ENCODE results near the gene HTR6.

The HTR6 gene

DNA sequence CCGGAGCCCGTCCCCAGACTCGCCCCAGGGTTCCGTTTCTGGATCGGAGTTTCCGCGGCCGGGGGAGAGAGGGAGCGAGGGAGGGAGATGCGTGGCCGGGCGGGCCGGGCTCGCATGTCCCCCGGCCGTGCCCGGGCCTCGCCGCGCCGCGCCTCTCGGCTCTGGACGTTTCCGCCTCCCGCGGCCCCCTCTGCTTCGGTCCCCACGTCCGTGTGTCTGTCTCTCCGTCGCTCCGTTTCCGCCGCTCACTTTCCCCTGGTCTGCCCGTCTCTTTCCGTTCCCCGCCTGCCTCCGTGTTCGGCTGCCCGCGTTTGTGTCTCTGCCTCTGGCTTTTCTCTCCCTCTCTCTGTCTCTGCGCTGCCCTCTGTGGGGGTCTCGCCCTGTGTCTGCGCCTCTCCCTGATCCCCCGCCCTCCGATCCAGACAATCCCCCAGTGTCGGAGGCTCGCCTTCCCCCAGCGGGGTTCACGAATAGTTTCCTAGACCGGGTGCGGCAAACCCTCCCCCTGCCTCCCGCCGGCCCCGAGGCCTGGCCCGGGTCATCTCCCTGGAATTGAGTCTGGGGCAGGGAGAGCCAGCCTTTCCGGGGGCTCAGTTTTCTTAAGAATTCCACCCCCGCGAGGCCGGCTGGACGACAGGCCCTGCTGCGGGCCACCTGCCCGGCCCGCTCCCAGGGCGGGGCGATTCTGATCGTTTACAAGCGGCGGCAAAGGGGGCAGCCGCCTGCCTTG lies 19.8 kb upstream of the HTR6 start:
- ATAC-seq (peak; percentile 48), DNase-seq (peak; percentile 64)
- Mint-ChIP-seq H3K27ac (peak overlapping the region; percentile 88), H3K4me3 (peak overlapping the region; percentile 96), H3K4me1 (peaks cover 32% of the 10 kb centered on the region), H3K27me3 (peaks cover 23% of the 10 kb centered on the region), H3K9me3 (no peaks in the 10 kb centered on the region), H3K36me3 (ENCODE audit: low read depth) (peaks cover 2% of the 10 kb centered on the region)

DNA sequence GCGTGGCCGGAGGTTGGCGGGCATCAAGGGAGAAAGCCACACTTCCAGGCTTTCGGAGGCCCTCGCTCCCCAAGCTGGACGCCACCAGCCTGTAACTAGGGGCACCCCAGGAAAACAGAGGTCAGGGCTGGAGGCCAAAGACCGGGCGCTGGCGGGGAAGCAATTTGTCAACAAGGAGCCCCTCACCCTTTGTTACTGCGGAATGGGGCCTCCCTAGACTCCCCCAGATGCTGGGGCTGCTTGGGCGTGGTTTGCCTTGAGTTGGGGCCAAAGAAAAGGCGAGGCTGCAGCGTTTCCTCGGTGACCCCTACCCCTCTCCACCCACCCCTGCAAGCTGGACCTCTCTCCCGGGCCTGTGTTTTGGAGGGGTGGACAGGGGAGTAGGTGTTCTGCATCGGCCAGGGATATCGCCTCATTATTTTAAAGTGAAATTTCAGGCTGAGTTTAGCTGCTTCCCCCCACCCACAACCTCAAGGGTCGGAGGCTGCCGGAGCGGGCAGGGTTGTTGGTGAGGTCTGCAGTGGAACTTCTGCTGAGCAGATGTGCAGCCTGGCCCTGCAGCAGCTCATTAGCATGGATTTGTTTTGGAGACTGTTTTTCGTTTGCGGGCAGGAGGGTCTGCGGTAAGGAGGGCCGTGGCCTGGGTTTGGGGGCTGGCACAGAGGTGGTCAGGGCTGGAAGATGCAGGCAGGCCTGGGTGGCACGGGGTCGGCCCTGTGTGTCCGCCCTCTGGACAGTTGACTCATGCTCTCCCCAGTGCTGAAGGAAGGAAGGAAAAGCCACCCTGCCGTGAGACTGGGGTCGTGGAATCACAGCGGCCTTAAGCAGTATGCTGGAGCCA lies 19.0 kb upstream of the HTR6 start:
- peaks cover 23% of the 10 kb centered on the region for H3K27me3 Mint-ChIP-seq
- H3K9me3 Mint-ChIP-seq: no peaks in the 10 kb centered on the region
- peaks cover 2% of the 10 kb centered on the region for H3K36me3 Mint-ChIP-seq (ENCODE audit: low read depth)
- H3K4me1 Mint-ChIP-seq: peaks cover 40% of the 10 kb centered on the region
- H3K27ac Mint-ChIP-seq: no peak overlapping the region
- ATAC-seq: no peak
- H3K4me3 Mint-ChIP-seq: peak overlapping the region; percentile 96
- DNase-seq: no peak

DNA sequence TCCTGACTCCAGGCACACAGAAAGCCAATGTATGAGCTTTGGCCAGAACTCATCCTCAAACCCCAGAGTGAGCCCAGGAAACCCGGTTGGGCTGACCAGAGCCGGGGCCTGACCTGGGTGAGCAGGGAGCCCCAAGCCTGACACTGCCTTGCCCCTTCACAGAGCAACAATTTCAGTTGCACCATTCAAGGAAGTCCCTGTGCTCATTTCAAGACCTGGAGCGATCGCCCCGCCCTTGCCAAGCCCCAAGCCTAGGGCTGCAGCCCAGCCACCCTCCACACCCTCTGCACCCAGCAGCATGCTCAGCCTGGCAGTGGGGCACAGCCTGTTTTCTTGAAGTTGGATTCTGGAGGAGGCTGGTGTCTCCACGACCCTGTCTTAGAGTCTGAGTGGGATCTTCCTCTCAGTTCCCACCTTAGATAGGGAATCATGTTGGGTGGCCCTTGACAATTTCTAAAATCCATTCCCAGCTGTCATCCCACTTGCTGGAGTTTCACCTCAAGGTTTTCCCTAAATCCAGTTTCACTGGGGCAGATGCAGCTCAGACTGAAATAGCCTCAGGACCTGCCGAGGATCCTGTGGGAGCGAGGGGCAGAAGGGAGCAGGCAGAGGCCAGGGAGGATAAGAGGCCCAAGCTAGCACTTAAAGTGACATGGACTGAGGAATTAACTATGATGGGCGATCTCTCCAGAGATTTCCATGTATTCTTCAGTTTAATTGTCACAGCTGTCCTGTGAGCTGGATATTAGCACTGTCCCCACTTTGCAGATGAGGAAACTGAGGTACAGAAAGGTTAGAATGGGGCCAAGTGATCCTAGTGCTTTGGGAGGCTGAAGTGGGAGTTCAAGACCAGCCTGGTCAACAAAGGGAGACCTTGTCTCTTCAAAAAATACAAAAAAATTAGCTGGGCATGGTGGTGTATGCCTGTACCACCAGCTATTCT lies 18.0 kb upstream of the HTR6 start:
- Mint-ChIP-seq H3K36me3 (ENCODE audit: low read depth) (peaks cover 2% of the 10 kb centered on the region), H3K4me1 (peaks cover 43% of the 10 kb centered on the region), H3K9me3 (no peaks in the 10 kb centered on the region), H3K27ac (peak overlapping the region; percentile 60), H3K27me3 (peaks cover 19% of the 10 kb centered on the region), H3K4me3 (peak overlapping the region; percentile 14)
- no peak for DNase-seq
- no peak for ATAC-seq

DNA sequence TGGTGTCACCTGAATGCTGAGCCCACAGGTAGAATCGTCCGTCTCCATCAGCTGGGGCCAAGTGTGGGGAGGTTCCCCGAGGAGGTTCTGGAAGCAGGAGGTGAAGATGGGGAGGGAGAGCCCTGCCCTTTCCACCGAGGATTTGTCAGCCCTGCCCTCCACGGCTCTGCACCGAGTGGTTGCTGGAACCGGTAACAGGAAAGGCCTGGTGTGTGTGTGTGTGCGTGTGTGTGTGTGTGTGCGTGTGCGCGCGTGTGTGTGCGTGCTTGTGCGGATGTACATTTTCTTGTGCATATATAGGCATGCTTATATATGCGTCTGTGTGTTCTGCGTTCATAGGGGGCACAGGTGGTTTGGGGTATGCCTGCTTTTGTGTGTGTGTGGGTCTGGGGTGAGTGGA lies 17.0 kb upstream of the HTR6 start:
- Mint-ChIP-seq H3K27me3 (peaks cover 13% of the 10 kb centered on the region), H3K9me3 (no peaks in the 10 kb centered on the region)

DNA sequence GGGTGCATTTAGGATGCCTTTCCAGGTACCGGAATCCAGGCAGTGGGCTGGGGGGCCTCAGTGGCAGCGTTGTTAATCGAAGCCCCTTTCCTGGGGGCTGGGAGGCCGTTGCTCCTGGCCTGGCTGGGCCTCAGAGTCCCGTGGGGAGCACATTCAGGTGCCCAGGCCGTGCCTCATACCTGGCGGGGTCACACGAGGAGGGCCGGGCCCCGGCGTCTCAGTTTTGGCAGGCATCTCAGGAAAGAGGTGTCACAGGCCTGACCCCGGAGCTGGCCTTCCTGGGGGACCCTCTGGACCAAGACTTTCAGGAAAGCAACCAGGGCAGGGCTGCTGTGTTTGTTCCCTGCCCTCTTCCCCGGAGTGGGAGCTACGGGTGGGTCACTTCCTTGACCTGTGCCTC lies 16.4 kb upstream of the HTR6 start:
- Mint-ChIP-seq H3K4me1 (peaks cover 36% of the 10 kb centered on the region), H3K4me3 (no peak overlapping the region), H3K27ac (no peak overlapping the region), H3K9me3 (no peaks in the 10 kb centered on the region), H3K27me3 (peaks cover 8% of the 10 kb centered on the region), H3K36me3 (ENCODE audit: low read depth) (peaks cover 2% of the 10 kb centered on the region)
- no peak for DNase-seq
- ATAC-seq: no peak

More for the DNA sequence above, 17.0 kb upstream of the HTR6 start:
- ATAC-seq: no peak
- DNase-seq: no peak
- Mint-ChIP-seq H3K4me3 (no peak overlapping the region), H3K4me1 (peaks cover 42% of the 10 kb centered on the region), H3K36me3 (ENCODE audit: low read depth) (peaks cover 2% of the 10 kb centered on the region), H3K27ac (peak overlapping the region; percentile 60)

DNA sequence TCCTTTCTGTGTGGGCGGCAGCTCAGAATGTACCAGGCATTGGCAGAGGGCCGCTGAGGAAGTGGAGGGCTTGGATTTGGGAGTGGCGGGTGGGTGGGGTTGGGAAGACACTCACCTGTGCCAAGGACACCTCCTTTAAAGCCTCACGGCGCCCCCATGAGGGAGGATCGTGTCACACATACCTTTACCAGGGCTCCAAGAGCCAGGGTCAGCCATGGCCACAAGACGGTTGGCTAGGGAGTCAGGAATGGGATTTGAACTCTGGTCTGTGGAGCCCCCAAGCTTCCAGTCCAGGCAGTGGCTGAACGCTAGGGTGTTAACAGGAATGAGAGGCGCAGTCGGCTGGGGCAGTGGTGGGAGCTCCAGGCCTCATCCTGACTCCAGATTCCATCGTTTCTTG lies 16.0 kb upstream of the HTR6 start:
- no peak for DNase-seq
- Mint-ChIP-seq H3K4me1 (peaks cover 33% of the 10 kb centered on the region), H3K9me3 (no peaks in the 10 kb centered on the region), H3K36me3 (ENCODE audit: low read depth) (peaks cover 2% of the 10 kb centered on the region), H3K27me3 (peaks cover 5% of the 10 kb centered on the region), H3K4me3 (no peak overlapping the region), H3K27ac (no peak overlapping the region)
- no peak for ATAC-seq

DNA sequence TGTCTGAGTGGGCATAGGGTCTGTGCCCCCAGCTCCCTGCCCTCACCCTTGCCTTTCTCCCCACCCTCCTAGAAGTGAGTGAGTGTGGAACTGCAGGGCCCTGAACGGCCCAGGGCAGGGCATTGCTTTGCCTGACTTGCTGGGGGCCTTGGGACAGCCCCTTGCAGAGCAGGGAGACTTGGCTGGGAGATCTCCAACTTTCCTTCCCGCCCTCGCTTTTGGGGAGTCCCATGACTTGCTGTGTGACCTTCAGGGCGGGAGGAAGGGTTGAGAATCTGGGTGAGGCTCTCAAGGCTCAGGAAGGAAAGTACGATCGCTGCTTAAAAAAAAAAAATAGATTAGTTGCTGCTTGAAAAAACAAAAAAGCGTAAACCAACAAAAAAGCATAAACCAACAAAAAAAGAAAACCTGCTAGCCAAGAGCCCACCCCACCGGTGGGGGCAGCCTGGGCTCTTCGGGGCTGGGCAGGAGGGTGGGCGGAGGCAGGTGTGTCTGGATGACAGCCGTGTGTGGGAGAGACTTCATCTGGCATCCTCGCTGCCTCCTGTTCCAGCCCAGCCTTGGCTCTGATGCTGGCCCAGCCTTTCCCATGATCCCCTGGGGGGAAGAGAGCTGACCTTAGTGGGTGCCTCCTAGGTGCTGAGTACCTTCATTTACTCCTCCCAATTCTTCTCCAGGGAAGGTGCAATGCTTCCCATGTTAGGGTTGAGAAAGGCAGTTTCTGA lies 14.1 kb upstream of the HTR6 start:
- DNase-seq (peak; percentile 45), ATAC-seq (peak; percentile 50)
- H3K4me3 Mint-ChIP-seq: no peak overlapping the region
- H3K4me1 Mint-ChIP-seq: peaks cover 36% of the 10 kb centered on the region
- no peaks in the 10 kb centered on the region for H3K36me3 Mint-ChIP-seq (ENCODE audit: low read depth)
- no peaks in the 10 kb centered on the region for H3K9me3 Mint-ChIP-seq
- H3K27me3 Mint-ChIP-seq: peaks cover 2% of the 10 kb centered on the region
- peak overlapping the region; percentile 39 for H3K27ac Mint-ChIP-seq

DNA sequence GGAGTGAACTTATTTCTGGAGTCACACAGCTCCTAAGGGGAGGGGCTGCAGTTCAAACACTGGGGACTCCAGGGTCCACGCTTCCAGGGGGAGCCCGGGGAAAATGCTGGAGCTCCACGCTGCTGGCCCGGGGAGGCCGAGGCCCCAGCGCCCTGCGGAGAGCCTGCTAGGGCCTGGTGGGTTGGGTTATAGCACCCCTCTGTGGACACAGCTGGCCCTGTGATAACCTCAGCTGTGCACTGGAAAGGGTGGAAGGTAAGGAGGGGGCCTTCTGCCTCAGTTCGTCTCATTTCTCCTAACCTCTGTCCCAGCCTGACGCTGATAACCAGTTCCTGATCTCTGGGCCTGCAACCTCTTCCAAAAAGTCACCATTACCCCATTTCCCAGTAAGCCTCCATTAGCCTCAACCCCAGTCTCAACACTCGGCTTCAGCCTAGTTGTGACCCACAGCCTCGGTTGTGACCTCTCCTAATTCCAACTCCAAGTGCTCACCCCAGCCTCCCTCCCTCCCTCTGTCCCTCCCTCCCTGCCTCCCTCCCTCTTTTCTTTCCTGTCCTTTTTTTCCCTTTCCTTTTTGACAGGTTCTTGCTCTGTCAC lies 13.4 kb upstream of the HTR6 start:
- Mint-ChIP-seq H3K4me1 (peaks cover 31% of the 10 kb centered on the region), H3K4me3 (no peak overlapping the region), H3K27ac (no peak overlapping the region), H3K9me3 (no peaks in the 10 kb centered on the region), H3K27me3 (no peaks in the 10 kb centered on the region), H3K36me3 (ENCODE audit: low read depth) (no peaks in the 10 kb centered on the region)
- peak; percentile 54 for DNase-seq
- peak; percentile 67 for ATAC-seq

DNA sequence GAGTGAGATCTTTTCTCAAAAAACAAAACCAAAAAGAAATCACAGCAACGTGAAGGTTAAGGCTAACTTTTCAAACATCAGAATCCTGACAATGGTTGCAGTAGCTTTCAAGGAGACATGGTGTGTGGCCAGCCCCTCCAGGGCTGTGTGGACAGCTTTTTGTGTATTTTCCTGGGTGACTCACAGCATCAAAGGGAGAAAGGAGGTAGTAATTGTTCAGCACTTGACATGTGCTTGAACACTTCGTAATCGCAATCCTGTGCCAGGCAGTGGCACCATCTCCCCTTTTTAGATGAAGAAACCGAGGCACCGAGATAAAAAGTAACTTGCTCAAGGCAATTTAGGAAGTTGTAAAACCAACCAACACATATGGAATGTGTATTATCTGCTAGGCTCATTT lies 10.3 kb upstream of the HTR6 start:
- Mint-ChIP-seq H3K27me3 (no peaks in the 10 kb centered on the region), H3K4me3 (no peak overlapping the region), H3K4me1 (peaks cover 23% of the 10 kb centered on the region), H3K27ac (no peak overlapping the region), H3K9me3 (no peaks in the 10 kb centered on the region), H3K36me3 (ENCODE audit: low read depth) (no peaks in the 10 kb centered on the region)
- DNase-seq (no peak), ATAC-seq (no peak)

DNA sequence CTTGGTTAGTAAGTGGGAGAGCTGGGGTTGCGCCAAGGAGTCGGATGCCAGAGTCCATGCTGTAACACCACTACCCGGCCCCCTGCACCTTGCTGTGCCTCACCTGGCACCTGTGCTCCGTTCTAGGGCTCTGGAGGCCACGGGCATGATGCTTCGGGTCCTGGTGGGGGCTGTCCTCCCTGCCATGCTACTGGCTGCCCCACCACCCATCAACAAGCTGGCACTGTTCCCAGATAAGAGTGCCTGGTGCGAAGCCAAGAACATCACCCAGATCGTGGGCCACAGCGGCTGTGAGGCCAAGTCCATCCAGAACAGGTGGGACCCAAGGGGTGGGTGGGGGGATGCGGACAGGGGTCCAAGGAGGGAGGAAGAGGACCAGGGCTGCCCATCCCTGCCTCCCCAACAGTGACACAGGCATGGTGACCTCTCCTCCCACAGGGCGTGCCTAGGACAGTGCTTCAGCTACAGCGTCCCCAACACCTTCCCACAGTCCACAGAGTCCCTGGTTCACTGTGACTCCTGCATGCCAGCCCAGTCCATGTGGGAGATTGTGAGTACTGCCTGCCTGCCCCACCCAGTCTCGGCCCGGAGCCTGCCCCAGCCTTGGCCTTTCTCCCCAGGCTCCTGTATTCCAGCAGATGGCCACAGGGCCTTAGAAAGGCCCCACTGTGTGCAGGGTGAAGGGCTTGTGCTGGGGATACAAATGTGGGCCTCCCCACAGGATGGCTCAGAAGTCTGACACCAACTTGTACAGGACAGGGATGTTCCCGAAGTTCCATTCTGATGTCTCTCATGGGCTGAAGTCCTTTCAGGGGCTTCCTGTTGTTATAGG lies 9.6 kb upstream of the HTR6 start:
- ATAC-seq (no peak), DNase-seq (no peak)
- H3K27ac Mint-ChIP-seq: no peak overlapping the region
- H3K36me3 Mint-ChIP-seq (ENCODE audit: low read depth): no peaks in the 10 kb centered on the region
- H3K27me3 Mint-ChIP-seq: peaks cover 3% of the 10 kb centered on the region
- no peaks in the 10 kb centered on the region for H3K9me3 Mint-ChIP-seq
- peaks cover 25% of the 10 kb centered on the region for H3K4me1 Mint-ChIP-seq
- H3K4me3 Mint-ChIP-seq: no peak overlapping the region

DNA sequence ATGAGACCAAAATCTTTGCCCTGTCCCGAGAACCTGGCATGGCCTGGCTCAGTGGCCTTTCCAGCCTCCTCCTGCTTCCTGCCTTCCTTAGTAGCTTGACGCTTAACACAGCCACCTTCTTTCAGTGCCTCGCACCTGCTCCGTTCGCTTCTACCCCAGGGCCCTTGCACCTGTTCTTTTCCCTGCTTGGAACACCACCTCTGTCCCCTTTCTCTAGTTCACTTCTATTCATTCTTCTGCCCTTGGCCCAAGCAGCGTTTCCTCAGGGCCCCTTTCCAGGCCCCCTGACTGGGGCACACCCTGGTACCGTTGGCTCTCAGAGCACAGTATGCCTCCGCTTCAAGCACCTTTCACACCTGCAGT lies 9.0 kb upstream of the HTR6 start:
- Mint-ChIP-seq H3K4me3 (no peak overlapping the region), H3K9me3 (no peaks in the 10 kb centered on the region), H3K4me1 (peaks cover 19% of the 10 kb centered on the region), H3K27ac (no peak overlapping the region), H3K36me3 (ENCODE audit: low read depth) (no peaks in the 10 kb centered on the region), H3K27me3 (peaks cover 3% of the 10 kb centered on the region)
- DNase-seq: no peak
- no peak for ATAC-seq

DNA sequence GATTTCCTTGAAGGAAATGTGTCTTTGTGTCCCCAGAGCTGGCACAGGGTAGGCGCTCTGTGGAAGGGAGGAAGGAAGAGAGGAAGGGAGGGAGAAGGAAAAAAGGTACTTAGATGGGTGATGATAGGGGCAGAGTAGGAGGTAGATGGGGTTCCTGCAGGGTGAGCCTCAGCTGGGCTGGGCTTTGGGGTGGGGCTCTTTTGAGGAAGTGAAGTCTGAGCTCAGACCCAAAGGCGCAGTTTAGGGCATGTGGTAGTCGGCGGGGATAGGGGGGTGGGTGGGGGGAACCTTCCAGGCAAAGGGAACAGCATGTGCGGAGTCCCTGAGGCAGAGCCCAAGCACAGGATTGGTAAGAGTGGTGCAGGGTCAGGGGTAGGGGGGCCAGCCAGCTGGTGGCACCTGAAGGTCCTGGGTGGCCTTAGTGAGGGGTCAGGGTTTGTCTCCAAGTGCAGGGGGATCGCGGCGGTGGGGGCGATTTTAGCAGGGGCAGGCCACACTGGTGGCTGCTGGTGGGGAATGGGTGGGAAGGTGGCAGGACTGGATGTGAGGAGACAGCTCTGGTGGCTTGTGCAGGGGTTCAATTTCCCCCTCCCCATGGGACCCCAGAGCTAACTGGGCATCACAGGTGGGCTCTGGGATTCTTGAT lies 8.4 kb upstream of the HTR6 start:
- ATAC-seq (no peak), DNase-seq (no peak)
- Mint-ChIP-seq H3K9me3 (no peaks in the 10 kb centered on the region), H3K36me3 (ENCODE audit: low read depth) (no peaks in the 10 kb centered on the region), H3K4me3 (no peak overlapping the region), H3K27ac (no peak overlapping the region), H3K27me3 (peaks cover 5% of the 10 kb centered on the region), H3K4me1 (peaks cover 16% of the 10 kb centered on the region)

Measured in activated naive CD8-positive, alpha-beta T cell treated with anti-CD3 and anti-CD28 coated beads, Interleukin-2, amount 50 U/mL, for 24 hours (primary cell).